ENCODE results near the gene CRPPA. TPM values are rescaled to one million over a fixed set of nuclear protein-coding genes. Genes with fewer than 3 reads are reported as not detected.

Gene CRPPA
- total and polyA plus RNA-seq, 2 donors (not counting 3 experiments of a cell fraction or from before 2014, with no cell fraction given), result 0.58 to 3.5 TPM

- no peaks in the 10 kb centered on the region for H3K36me3 ChIP-seq (ENCODE audit: control insufficient read depth in 2 of 2, extremely low read depth in 1 of 2, insufficient read depth in 2 of 2, low read length in 2 of 2)
- no TSS peak for BruUV-seq (replicated peaks)
- no peaks in the 10 kb centered on the region for H3K9me1 ChIP-seq (replicated peaks; ENCODE audit: control insufficient read depth, extremely low read depth, insufficient read depth, low read length)
- no peak overlapping the region for H2AFZ ChIP-seq (ENCODE audit: low read depth, low read length)
- dilution Hi-C loops (cut with MboI; ENCODE audit: extremely low pct_ligation_motif_present, low sequenced_read_pairs), result no loop called here
- no peak overlapping the region for H3K9ac ChIP-seq (replicated peaks; ENCODE audit: extremely low read depth, insufficient read depth, low read length)
- POLR2A ChIA-PET, result no interaction called here
- no peak overlapping the region for H3K27ac ChIP-seq (ENCODE audit: insufficient read depth, low read depth, low read length)
- H3K79me2 ChIP-seq (ENCODE audit: control insufficient read depth, insufficient read depth, low read length), result no peaks in the 10 kb centered on the region
- no peak overlapping the region for H3K4me2 ChIP-seq (ENCODE audit: insufficient read depth, low read length)
- H3K9me3 ChIP-seq (replicated peaks; ENCODE audit: control insufficient read depth, insufficient read depth, low read length), result no peaks in the 10 kb centered on the region
- no peaks in the 10 kb centered on the region for H3K4me1 ChIP-seq (ENCODE audit: control insufficient read depth, extremely low read depth, insufficient read depth, low read length)
- intact Hi-C loops (cut with micrococcal nuclease), result no loop called here
- DNase-seq (ENCODE audit: low read depth, low spot score) (peak; percentile 1), FAIRE-seq (no peak)
- H3K4me3 ChIP-seq (replicated peaks in 1 of 3; ENCODE audit: insufficient read depth in 1 of 3, low read depth in 1 of 3, low read length in 3 of 3), result no peak overlapping the region
- no peaks in the 10 kb centered on the region for H3K27me3 ChIP-seq (ENCODE audit: control insufficient read depth in 2 of 2, insufficient read depth in 2 of 2, low read length in 2 of 2)
- no peak for TF ChIP-seq EZH2 (IDR thresholded peaks at IDR 0.05; ENCODE audit: borderline replicate concordance, low read depth, low read length, severe bottlenecking)
- TF ChIP-seq POLR2AphosphoS5 (IDR thresholded peaks at IDR 0.05; ENCODE audit: insufficient read depth, low read depth, low read length), result no peak
- TF ChIP-seq FOS (IDR thresholded peaks at IDR 0.05; ENCODE audit: borderline replicate concordance, insufficient read depth, low read length), result no peak
- no peak for TF ChIP-seq POLR2A (IDR thresholded peaks at IDR 0.05; ENCODE audit: low read depth, low read length)
- no peak for TF ChIP-seq GATA2 (IDR thresholded peaks at IDR 0.05; ENCODE audit: insufficient read depth, insufficient read length, low read depth, low read length)
- no peak for TF ChIP-seq JUN (IDR thresholded peaks at IDR 0.05; ENCODE audit: borderline replicate concordance, insufficient read depth, insufficient read length, low read depth)
- TF ChIP-seq MAX (IDR thresholded peaks at IDR 0.05; ENCODE audit: insufficient read depth, insufficient read length), result peak; percentile 10
- TF ChIP-seq CTCF (IDR thresholded peaks at IDR 0.05; ENCODE audit: extremely low read depth in 1 of 2, insufficient read depth in 1 of 2, low read depth in 1 of 2, low read length in 2 of 2), result no peak
- TF ChIP-seq MYC (IDR thresholded peaks at IDR 0.05; ENCODE audit: low read depth, low read length), result no peak
- H4K20me1 ChIP-seq (replicated peaks; ENCODE audit: control insufficient read depth, extremely low read depth, insufficient read depth, low read length), result no peaks in the 10 kb centered on the region
- CTCF ChIA-PET, result no interaction called here
Measured at GRCh38 chr7:16399916-16400892, 21.1 kb downstream of the CRPPA start.

Measured in endothelial cell of umbilical vein (primary cell).